CD4-positive, alpha-beta T cell treated with Interleukin-15 for 1 hour (primary cell): ENCODE results near the gene STKLD1.
"Not testable (repeated sequence)": the region's sequence is repeated elsewhere in the genome, so short reads cannot be mapped to it uniquely, and the experiment has no call there.

ENCODE experiments used
- DNase-seq: peaks from one replicate; pipeline ENCODE4 v3.0.0-alpha.2; 2020

The STKLD1 gene

GRCh38 chr9:133451865-133452264 lies 75.7 kb downstream of the STKLD1 start:
- not testable (repeated sequence) for DNase-seq

GRCh38 chr9:133452562-133452961 lies 76.4 kb downstream of the STKLD1 start:
- no peak for DNase-seq

GRCh38 chr9:133453651-133454050 lies 77.5 kb downstream of the STKLD1 start:
- no peak for DNase-seq

- no peak for DNase-seq
Measured at GRCh38 chr9:133454325-133454724, 78.2 kb downstream of the STKLD1 start.

- DNase-seq: no peak
Measured at GRCh38 chr9:133454943-133455673, 78.9 kb downstream of the STKLD1 start.
